Measurements from ENCODE around the gene BRD4. TPM values are rescaled to one million over a fixed set of nuclear protein-coding genes. Genes with fewer than 3 reads are reported as not detected.
"Not testable (repeated sequence)": the region's sequence is repeated elsewhere in the genome, so short reads cannot be mapped to it uniquely, and the experiment has no call there.

Gene BRD4
- total RNA-seq, 2 experiments from 2014 or later = 33.6 to 143 TPM

GRCh38 chr19:15354566-15355296 lies 22.4 kb upstream of the BRD4 start:
- ChIA-PET POLR2A (no interaction called here), CTCF (ENCODE audit: unreplicated experiment) (no interaction called here)
- no peak overlapping the region for H3K4me2 ChIP-seq (ENCODE audit: low read length)
- no peak overlapping the region for H2AFZ ChIP-seq (ENCODE audit: low read length)
- H3K4me1 ChIP-seq (ENCODE audit: insufficient read depth, low read length, poor library complexity, severe bottlenecking) = no peaks in the 10 kb centered on the region
- no peak for TF ChIP-seq CTCF (conservative IDR thresholded peaks at IDR 0.05; ENCODE audit: low read length)
- no peak for TF ChIP-seq EZH2phosphoT487 (IDR thresholded peaks at IDR 0.05; ENCODE audit: borderline replicate concordance, low read depth, low read length)
- H3K4me3 ChIP-seq (ENCODE audit: low read depth, low read length, poor library complexity, severe bottlenecking) = no peak overlapping the region
- no peaks in the 10 kb centered on the region for H3K9me3 ChIP-seq (ENCODE audit: low read length)
- H3K9me2 ChIP-seq (ENCODE audit: insufficient read depth, low read length) = no peaks in the 10 kb centered on the region
- intact Hi-C loops (cut with micrococcal nuclease; ENCODE audit: unreplicated experiment) = no loop called here
- no peak overlapping the region for H3K27ac ChIP-seq (ENCODE audit: low read depth, low read length, poor library complexity, severe bottlenecking)
- no TSS peak for BruUV-seq (replicated peaks)
- H3K79me2 ChIP-seq (ENCODE audit: insufficient read depth, low read depth, low read length) = no peaks in the 10 kb centered on the region
- peaks cover 78% of the 10 kb centered on the region for H3K36me3 ChIP-seq (ENCODE audit: insufficient read depth, low read length)
- H4K20me1 ChIP-seq (ENCODE audit: insufficient read depth, low read length) = no peaks in the 10 kb centered on the region
- DNase-seq (ENCODE audit: low spot score) = no peak

DNA sequence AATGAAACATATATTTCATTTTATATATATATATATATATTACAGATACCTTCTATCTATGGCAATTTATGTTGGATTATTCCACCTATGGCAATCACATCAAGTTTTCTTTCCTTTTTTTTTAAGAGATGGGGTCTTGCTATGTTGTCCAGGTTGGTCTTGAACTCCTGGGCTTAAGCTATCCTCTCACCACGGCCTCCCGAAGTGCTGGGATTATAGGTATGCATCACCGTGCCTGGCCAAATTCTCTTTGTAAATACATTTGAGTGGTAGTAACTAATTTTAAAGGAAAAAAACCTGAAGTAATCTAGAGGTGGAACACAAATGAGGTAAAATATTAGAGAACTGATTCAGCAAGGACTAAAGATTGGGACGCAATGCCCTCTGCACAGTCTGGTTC lies 21.6 kb upstream of the BRD4 start:
- Histone ChIP-seq H3K79me2 (ENCODE audit: insufficient read depth, low read depth, low read length) (no peaks in the 10 kb centered on the region), H3K4me3 (ENCODE audit: low read depth, low read length, poor library complexity, severe bottlenecking) (no peak overlapping the region), H2AFZ (ENCODE audit: low read length) (no peak overlapping the region), H3K4me1 (ENCODE audit: insufficient read depth, low read length, poor library complexity, severe bottlenecking) (no peaks in the 10 kb centered on the region), H4K20me1 (ENCODE audit: insufficient read depth, low read length) (no peaks in the 10 kb centered on the region), H3K9me3 (ENCODE audit: low read length) (no peaks in the 10 kb centered on the region), H3K9me2 (ENCODE audit: insufficient read depth, low read length) (no peaks in the 10 kb centered on the region), H3K4me2 (ENCODE audit: low read length) (no peak overlapping the region), H3K27ac (ENCODE audit: low read depth, low read length, poor library complexity, severe bottlenecking) (no peak overlapping the region), H3K36me3 (ENCODE audit: insufficient read depth, low read length) (peaks cover 70% of the 10 kb centered on the region)
- no peak for DNase-seq (ENCODE audit: low spot score)
- POLR2A ChIA-PET = no interaction called here
- BruUV-seq (replicated peaks) = no TSS peak
- intact Hi-C loops (cut with micrococcal nuclease; ENCODE audit: unreplicated experiment) = no loop called here
- CTCF ChIA-PET (ENCODE audit: unreplicated experiment) = no interaction called here
- TF ChIP-seq CTCF (conservative IDR thresholded peaks at IDR 0.05; ENCODE audit: low read length) = no peak

GRCh38 chr19:15352535-15352934 lies 20.2 kb upstream of the BRD4 start:
- H3K9me2 ChIP-seq (ENCODE audit: insufficient read depth, low read length); H4K20me1 ChIP-seq (ENCODE audit: insufficient read depth, low read length); H3K27ac ChIP-seq (ENCODE audit: low read depth, low read length, poor library complexity, severe bottlenecking); CTCF ChIA-PET (ENCODE audit: unreplicated experiment); H3K9me3 ChIP-seq (ENCODE audit: low read length); DNase-seq (ENCODE audit: low spot score); BruUV-seq (replicated peaks); H3K4me1 ChIP-seq (ENCODE audit: insufficient read depth, low read length, poor library complexity, severe bottlenecking); H3K79me2 ChIP-seq (ENCODE audit: insufficient read depth, low read depth, low read length); intact Hi-C loops (cut with micrococcal nuclease; ENCODE audit: unreplicated experiment); H3K4me2 ChIP-seq (ENCODE audit: low read length); H2AFZ ChIP-seq (ENCODE audit: low read length); H3K4me3 ChIP-seq (ENCODE audit: low read depth, low read length, poor library complexity, severe bottlenecking); POLR2A ChIA-PET: not testable (repeated sequence)
- peaks cover 56% of the 10 kb centered on the region for H3K36me3 ChIP-seq (ENCODE audit: insufficient read depth, low read length)

DNA sequence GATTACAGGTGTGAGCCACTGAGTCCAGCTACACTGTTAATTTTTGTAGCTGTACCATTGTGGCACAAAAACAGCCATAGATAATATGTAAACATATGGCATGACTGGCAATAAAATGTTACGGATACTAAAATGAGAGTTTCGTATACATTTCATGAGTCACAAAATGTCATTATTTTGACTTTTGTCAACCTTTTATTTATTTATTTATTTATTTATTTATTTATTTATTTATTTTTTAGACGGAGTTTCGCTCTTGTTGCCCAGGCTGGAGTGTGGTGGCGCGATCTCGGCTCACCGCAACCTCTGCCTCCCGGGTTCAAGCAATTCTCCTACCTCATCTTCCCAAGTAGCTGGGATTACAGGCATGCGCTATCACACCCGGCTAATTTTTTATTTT lies 9.0 kb upstream of the BRD4 start:
- H3K27ac ChIP-seq (ENCODE audit: low read depth, low read length, poor library complexity, severe bottlenecking); BruUV-seq (replicated peaks); H3K4me2 ChIP-seq (ENCODE audit: low read length); H3K79me2 ChIP-seq (ENCODE audit: insufficient read depth, low read depth, low read length); DNase-seq (ENCODE audit: low spot score); H3K9me3 ChIP-seq (ENCODE audit: low read length); H3K4me3 ChIP-seq (ENCODE audit: low read depth, low read length, poor library complexity, severe bottlenecking); H3K9me2 ChIP-seq (ENCODE audit: insufficient read depth, low read length); intact Hi-C loops (cut with micrococcal nuclease; ENCODE audit: unreplicated experiment); H4K20me1 ChIP-seq (ENCODE audit: insufficient read depth, low read length); H3K4me1 ChIP-seq (ENCODE audit: insufficient read depth, low read length, poor library complexity, severe bottlenecking); POLR2A ChIA-PET; CTCF ChIA-PET (ENCODE audit: unreplicated experiment); H2AFZ ChIP-seq (ENCODE audit: low read length): not testable (repeated sequence)
- peaks cover 21% of the 10 kb centered on the region for H3K36me3 ChIP-seq (ENCODE audit: insufficient read depth, low read length)

Data from OCI-LY7 (cell line).